H1 (cell line): ENCODE measurements around the gene PRR5L.

Experiments used
- CHD2 ChIP-seq: IDR thresholded peaks from 2 replicates; pipeline ENCODE4 v1.6.1; 2012; ENCODE audit warnings: low read length, improper control_type of control experiment
- CTCF ChIP-seq, 3 experiments: IDR thresholded peaks; 1 replicate in 2 of 3; 2 replicates in 1 of 3; pipeline versions ENCODE4 v1.5.1 to v1.6.1; 2011; ENCODE audit warnings: low read length in 3 of 3, mild to moderate bottlenecking in 3 of 3, inconsistent platforms in 2 of 3, low read depth in 1 of 3, moderate library complexity in 1 of 3; ENCODE audit not compliant: insufficient read depth in 1 of 3; ENCODE audit errors: control extremely low read depth in 1 of 3
- EP300 ChIP-seq, 2 experiments: IDR thresholded peaks; 1 replicate in 1 of 2; 2 replicates in 1 of 2; pipeline ENCODE4 v1.6.1; 2011 to 2012; ENCODE audit warnings: low read depth in 2 of 2, low read length in 2 of 2, mild to moderate bottlenecking in 2 of 2, borderline replicate concordance in 1 of 2, inconsistent platforms in 1 of 2, moderate library complexity in 1 of 2
- EZH2 ChIP-seq: fragments of 200-600 bp; sonication (generic); IDR thresholded peaks from 2 replicates; pipeline ENCODE4 v1.7.1; 2012; ENCODE audit warnings: low read depth, mild to moderate bottlenecking, moderate library complexity, low read length, inconsistent platforms; ENCODE audit not compliant: severe bottlenecking
- JUN ChIP-seq: IDR thresholded peaks from 2 replicates; pipeline ENCODE4 v1.6.1; 2011; ENCODE audit warnings: low read depth, mild to moderate bottlenecking, improper control_type of control experiment, low read length
- JUND ChIP-seq: IDR thresholded peaks from 2 replicates; pipeline ENCODE4 v1.6.1; 2011; ENCODE audit warnings: mild to moderate bottlenecking, improper control_type of control experiment, low read length
- KDM5A ChIP-seq: fragments of 200-600 bp; IDR thresholded peaks from 2 replicates; pipeline ENCODE4 v1.7.1; 2012; ENCODE audit warnings: mild to moderate bottlenecking, low read length, inconsistent platforms, mixed read lengths
- POLR2A ChIP-seq, 2 experiments: IDR thresholded peaks; 1 replicate in 1 of 2; 2 replicates in 1 of 2; pipeline ENCODE4 v1.6.1; 2011; ENCODE audit warnings: low read depth in 2 of 2, low read length in 2 of 2, mild to moderate bottlenecking in 2 of 2; ENCODE audit errors: control extremely low read depth in 1 of 2
- POLR2AphosphoS5 ChIP-seq: IDR thresholded peaks from 2 replicates; pipeline ENCODE4 v1.6.1; 2011; ENCODE audit warnings: low read depth, low read length
- SP2 ChIP-seq: IDR thresholded peaks from 2 replicates; pipeline ENCODE4 v1.6.1; 2012; ENCODE audit warnings: mild to moderate bottlenecking, low read length, inconsistent platforms
- SP4 ChIP-seq: IDR thresholded peaks from 2 replicates; pipeline ENCODE4 v1.6.1; 2012; ENCODE audit warnings: low read length, inconsistent platforms
- TCF12 ChIP-seq: IDR thresholded peaks from 2 replicates; pipeline ENCODE4 v1.6.1; 2011; ENCODE audit warnings: low read depth, mild to moderate bottlenecking, low read length
- YY1 ChIP-seq: IDR thresholded peaks from 2 replicates; pipeline ENCODE4 v1.6.1; 2011; ENCODE audit warnings: low read depth, mild to moderate bottlenecking, low read length
- ZNF274 ChIP-seq: IDR thresholded peaks from 2 replicates; pipeline ENCODE4 v1.7.0; 2012; ENCODE audit warnings: low read length, borderline replicate concordance; ENCODE audit errors: extremely low read depth

DNA sequence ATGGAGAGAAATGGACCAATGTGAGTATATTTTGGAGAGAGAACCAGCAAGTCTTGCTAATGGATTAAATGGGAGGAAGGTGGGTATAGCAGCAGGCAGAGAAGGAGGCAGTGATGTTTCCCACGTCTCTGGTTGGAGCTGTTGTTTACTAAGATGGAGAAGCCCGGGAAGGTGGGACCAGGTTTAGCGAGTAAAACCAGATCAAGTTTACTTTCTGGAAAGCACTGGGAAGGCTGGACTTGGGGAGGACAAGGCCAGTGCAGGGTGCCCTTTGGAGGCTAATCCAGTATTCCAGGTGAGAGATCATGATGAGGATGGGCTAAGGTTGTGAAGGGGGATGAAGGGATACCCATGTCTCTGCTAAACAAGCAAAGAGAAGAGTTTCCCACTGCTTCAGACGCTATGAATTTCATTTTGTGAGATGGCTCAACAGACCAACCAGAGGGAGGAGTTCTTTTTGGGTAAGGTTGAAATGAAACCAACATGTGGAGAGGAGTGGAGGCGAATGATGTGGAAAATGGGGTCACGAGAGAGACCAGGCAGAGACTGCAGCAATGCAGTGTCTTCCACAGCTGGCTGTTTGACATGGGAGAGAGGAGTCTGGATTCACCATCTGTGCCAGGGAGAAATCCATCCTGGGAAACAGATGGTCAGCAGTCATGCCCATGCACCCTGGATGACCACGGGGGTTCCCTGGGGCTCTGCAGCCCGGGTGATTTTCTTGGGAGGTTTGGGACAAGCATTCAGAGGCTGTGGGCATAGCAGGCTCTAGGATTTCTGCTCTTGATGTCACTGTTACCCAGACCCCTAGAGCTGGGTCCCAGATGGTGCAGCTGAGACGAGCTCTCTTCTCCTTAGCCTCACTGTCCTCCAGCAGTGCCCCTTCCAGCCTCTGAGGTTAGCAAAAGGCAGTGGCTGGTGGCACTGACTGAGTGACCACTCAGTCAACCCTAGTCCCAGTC, 31.8 kb upstream of the PRR5L start:
- no peak for TF ChIP-seq CHD2
- TF ChIP-seq SP4: no peak
- TF ChIP-seq SP2: no peak
- no peak for TF ChIP-seq KDM5A
- no peak for TF ChIP-seq CTCF (IDR thresholded peaks at IDR 0.05; ENCODE audit: control extremely low read depth in 1 of 3, insufficient read depth in 1 of 3, low read depth in 1 of 3, low read length in 3 of 3)
- no peak for TF ChIP-seq YY1
- no peak for TF ChIP-seq POLR2A (IDR thresholded peaks at IDR 0.05; ENCODE audit: control extremely low read depth in 1 of 2, low read depth in 2 of 2, low read length in 2 of 2)
- TF ChIP-seq ZNF274: no peak
- no peak for TF ChIP-seq POLR2AphosphoS5
- no peak for TF ChIP-seq EP300 (IDR thresholded peaks at IDR 0.05; ENCODE audit: borderline replicate concordance in 1 of 2, low read depth in 2 of 2, low read length in 2 of 2)
- no peak for TF ChIP-seq JUN
- no peak for TF ChIP-seq JUND
- TF ChIP-seq EZH2: no peak
- TF ChIP-seq TCF12: no peak
